SK-N-SH (cell line): ENCODE data around the gene PCDHGC5. TPM values are rescaled to one million over a fixed set of nuclear protein-coding genes. Genes with fewer than 3 reads are reported as not detected.

Experiments
- CTCF ChIA-PET: fragments of 300-600, 350-600 bp; formaldehyde crosslinking; extraction: SDS; loops from one replicate; lab custom pipeline; 2021; lab: Yijun Ruan, JAX
- POLR2A ChIA-PET: fragments of 350-600 bp; sonication (Branson Sonifier 250); formaldehyde crosslinking; extraction: SDS; loops from one replicate; lab custom pipeline; 2020; ENCODE audit warnings: antibody characterized with exemption, inconsistent platforms; lab: Yijun Ruan, JAX
- DNase-seq: peaks from one replicate; pipeline ENCODE4 v3.0.0; 2012
- H2AFZ ChIP-seq: fragments of 200-600 bp; sonication (generic); 2 replicates; pipeline ENCODE4 v1.8.1; 2016; ENCODE audit warnings: antibody characterized with exemption, mild to moderate bottlenecking, low read depth
- H3F3A ChIP-seq: fragments of 200-600 bp; sonication (generic); replicated peaks from 2 replicates; pipeline ENCODE3; 2016; ENCODE audit warnings: antibody characterized with exemption, mild to moderate bottlenecking; ENCODE audit not compliant: insufficient read depth
- H3K27ac ChIP-seq, 2 experiments: fragments of 200-500 bp in 1 of 2; fragments of 200-600 bp in 1 of 2; sonication (Bioruptor generic) in 1 of 2; sonication (generic), shearing (Covaris generic) in 1 of 2; 2 replicates each; pipeline versions ENCODE4 v1.5.1 to v1.6.1; 2014 to 2016; ENCODE audit warnings: low read depth in 2 of 2, inconsistent platforms in 1 of 2, low read length in 1 of 2, mild to moderate bottlenecking in 1 of 2, mixed read lengths in 1 of 2
- H3K27me3 ChIP-seq: fragments of 200-600 bp; sonication (generic), shearing (Covaris generic); 2 replicates; pipeline ENCODE4 v1.6.1; 2016; ENCODE audit warnings: mixed run types; ENCODE audit not compliant: insufficient read depth
- H3K36me3 ChIP-seq, 2 experiments: fragments of 200-500 bp in 1 of 2; fragments of 200-600 bp in 1 of 2; sonication (Bioruptor generic) in 1 of 2; sonication (generic) in 1 of 2; replicated peaks in 1 of 2; 2 replicates each; pipeline versions ENCODE3 to v1.5.1; 2014 to 2016; ENCODE audit warnings: low read length in 1 of 2, mild to moderate bottlenecking in 1 of 2; ENCODE audit not compliant: insufficient read depth in 2 of 2, control insufficient read depth in 1 of 2
- H3K4me1 ChIP-seq, 2 experiments: fragments of 200-500 bp in 1 of 2; fragments of 200-600 bp in 1 of 2; sonication (Bioruptor generic) in 1 of 2; sonication (generic), shearing (Covaris generic) in 1 of 2; 2 replicates each; pipeline versions ENCODE4 v1.5.1 to v1.6.1; 2014 to 2016; ENCODE audit warnings: low read depth in 1 of 2, low read length in 1 of 2, mixed run types in 1 of 2; ENCODE audit not compliant: insufficient read depth in 2 of 2, control insufficient read depth in 1 of 2
- H3K4me2 ChIP-seq: fragments of 200-600 bp; sonication (generic), shearing (Covaris generic); 2 replicates; pipeline ENCODE4 v1.6.1; 2017; ENCODE audit warnings: mixed run types
- H3K4me3 ChIP-seq, 2 experiments: fragments of 200-500 bp in 1 of 2; fragments of 200-600 bp in 1 of 2; sonication (Bioruptor generic) in 1 of 2; sonication (generic), shearing (Covaris generic) in 1 of 2; 2 replicates each; pipeline versions ENCODE4 v1.5.1 to v1.8.1; 2014 to 2016; ENCODE audit warnings: low read depth in 2 of 2, inconsistent platforms in 1 of 2, low read length in 1 of 2, mild to moderate bottlenecking in 1 of 2, mixed read lengths in 1 of 2, moderate library complexity in 1 of 2
- H3K79me2 ChIP-seq: fragments of 200-600 bp; sonication (generic); 2 replicates; pipeline ENCODE4 v1.8.1; 2017; ENCODE audit warnings: mild to moderate bottlenecking; ENCODE audit not compliant: insufficient read depth
- H3K9ac ChIP-seq: fragments of 200-600 bp; sonication (generic); 2 replicates; pipeline ENCODE4 v1.6.1; 2017; ENCODE audit warnings: mixed run types
- H3K9me2 ChIP-seq: fragments of 200-600 bp; sonication (generic); 2 replicates; pipeline ENCODE4 v1.6.1; 2017; ENCODE audit warnings: mixed run types
- H3K9me3 ChIP-seq: fragments of 200-600 bp; sonication (generic); 2 replicates; pipeline ENCODE4 v1.6.1; 2017; ENCODE audit warnings: mixed run types, mild to moderate bottlenecking, moderate library complexity
- H4K20me1 ChIP-seq: fragments of 200-600 bp; sonication (generic); 2 replicates; pipeline ENCODE4 v1.6.1; 2017; ENCODE audit warnings: mild to moderate bottlenecking, mixed run types; ENCODE audit not compliant: insufficient read depth
- CHD2 ChIP-seq: fragments of 150-350 bp; IDR thresholded peaks from 2 replicates; pipeline ENCODE4 v1.6.1; 2018; ENCODE audit warnings: low read length; ENCODE audit not compliant: partially characterized antibody
- CTCF ChIP-seq: fragments of 200-600 bp; sonication (generic); IDR thresholded peaks from 2 replicates; pipeline ENCODE4 v1.6.1; 2017; ENCODE audit warnings: antibody characterized with exemption, mild to moderate bottlenecking, moderate library complexity
- FOSL2 ChIP-seq: IDR thresholded peaks from 2 replicates; pipeline ENCODE4 v1.4.0; 2012; ENCODE audit warnings: low read depth, mild to moderate bottlenecking, moderate library complexity, borderline replicate concordance
- FOXM1 ChIP-seq: IDR thresholded peaks from 2 replicates; pipeline ENCODE4 v1.4.0; 2012; ENCODE audit warnings: low read depth, mild to moderate bottlenecking
- GATA2 ChIP-seq: sonication (generic); formaldehyde crosslinking; IDR thresholded peaks from 2 replicates; pipeline ENCODE4 v1.5.0; 2020; ENCODE audit warnings: mild to moderate bottlenecking, missing genetic modification reagents
- JUND ChIP-seq: IDR thresholded peaks from 2 replicates; pipeline ENCODE4 v1.4.0; 2012
- MAX ChIP-seq: IDR thresholded peaks from 2 replicates; pipeline ENCODE4 v1.4.0; 2012; ENCODE audit warnings: low read depth
- MEF2A ChIP-seq: IDR thresholded peaks from 2 replicates; pipeline ENCODE4 v1.4.0; 2012; ENCODE audit warnings: low read depth, borderline replicate concordance
- NFIC ChIP-seq: IDR thresholded peaks from 2 replicates; pipeline ENCODE4 v1.4.0; 2012; ENCODE audit warnings: borderline replicate concordance
- NRF1 ChIP-seq: IDR thresholded peaks from 2 replicates; pipeline ENCODE4 v1.6.1; 2012; ENCODE audit warnings: low read depth, mild to moderate bottlenecking, low read length
- RAD21 ChIP-seq: IDR thresholded peaks from 2 replicates; pipeline ENCODE4 v1.6.1; 2012; ENCODE audit warnings: mild to moderate bottlenecking, low read length
- RCOR1 ChIP-seq: fragments of 150-350 bp; IDR thresholded peaks from 2 replicates; pipeline ENCODE4 v1.6.1; 2017; ENCODE audit warnings: antibody characterized with exemption, low read length
- REST ChIP-seq: IDR thresholded peaks from 2 replicates; pipeline ENCODE4 v1.6.1; 2012; ENCODE audit warnings: mild to moderate bottlenecking, low read depth, low read length, moderate library complexity
- TAF1 ChIP-seq: IDR thresholded peaks from 2 replicates; pipeline ENCODE4 v1.6.1; 2012; ENCODE audit warnings: low read depth, mild to moderate bottlenecking, low read length, moderate library complexity, borderline replicate concordance
- TCF12 ChIP-seq: IDR thresholded peaks from 2 replicates; pipeline ENCODE4 v1.4.0; 2012
- USF1 ChIP-seq: IDR thresholded peaks from 2 replicates; pipeline ENCODE4 v1.4.0; 2012; ENCODE audit warnings: low read depth, borderline replicate concordance
- WGBS: methylation state at CpG from one replicate; pipeline ENCODE4 v1.1.6; 2017; ENCODE audit warnings: low lambda C conversion rate; 5-methylcytosine and 5-hydroxymethylcytosine counted together
- polyA plus RNA-seq, 3 experiments: library from polyadenylated mRNA; depleted of rRNA; stranded (reverse); fragments of >200 nt; gene quantifications; 2 replicates each; pipeline ENCODE4 v1.2.3, GENCODE V29; 2012

PCDHGC5 gene
- polyA plus RNA-seq, 1 of the 3 experiments (the other 2 are of a cell fraction) = 2.0 TPM

- Histone ChIP-seq H3K4me1 (peaks cover 18 to 36% of the 10 kb centered on the region in 2 experiments), H3K9ac (no peak overlapping the region), H3K4me2 (no peak overlapping the region), H3K27ac (peak overlapping the region in 1 of 2 experiments; percentile 7; a peak in 1 of 4 replicates), H3K9me3 (no peaks in the 10 kb centered on the region), H4K20me1 (no peaks in the 10 kb centered on the region), H2AFZ (no peak overlapping the region), H3K4me3 (no peak overlapping the region), H3K36me3 (peaks cover 0 to 32% of the 10 kb centered on the region in 2 experiments), H3K79me2 (no peaks in the 10 kb centered on the region; the same call in 1 of the 2 replicates), H3F3A (peaks cover 14% of the 10 kb centered on the region), H3K27me3 (no peaks in the 10 kb centered on the region), H3K9me2 (no peaks in the 10 kb centered on the region)
- CTCF ChIA-PET = interaction anchor here (0.9 to 4.9 kb wide), 2 partner anchors 25 to 309 kb away, joined by 4 to 39 read pairs; partner anchors contain the start of gene PCDHB14
- no peak for DNase-seq
- 100% methylated on average over 1 of the region's 1 CpG for WGBS
- POLR2A ChIA-PET = no interaction called here
- TF ChIP-seq MAX (no peak), NRF1 (no peak), RCOR1 (no peak), TAF1 (no peak), RAD21 (no peak), CHD2 (no peak), GATA2 (CRISPR knock-in tag) (no peak), TCF12 (no peak), FOSL2 (no peak), JUND (no peak), FOXM1 (no peak), REST (no peak), USF1 (no peak), NFIC (no peak), CTCF (no peak), MEF2A (no peak)
- TF ChIP-seq, all 33 proteins: peak for 0
Observed at GRCh38 chr5:141532726-141533125, 43.8 kb downstream of the PCDHGC5 start.
